B cell (primary cell): ENCODE data around the gene LRP11.

Experiments used
- EZH2 ChIP-seq: IDR thresholded peaks from 2 replicates; pipeline ENCODE4 v1.6.1; 2012; ENCODE audit warnings: borderline replicate concordance, low read depth, mild to moderate bottlenecking, moderate library complexity, low read length; ENCODE audit not compliant: insufficient read depth, poor library complexity, severe bottlenecking
- TF ChIP-seq, protein P1 (sequence below): fragments of 200-600 bp; IDR thresholded peaks from one replicate; pipeline ENCODE4 v1.8.0; 2022; ENCODE audit warnings: antibody characterized with exemption, mild to moderate bottlenecking

DNA sequence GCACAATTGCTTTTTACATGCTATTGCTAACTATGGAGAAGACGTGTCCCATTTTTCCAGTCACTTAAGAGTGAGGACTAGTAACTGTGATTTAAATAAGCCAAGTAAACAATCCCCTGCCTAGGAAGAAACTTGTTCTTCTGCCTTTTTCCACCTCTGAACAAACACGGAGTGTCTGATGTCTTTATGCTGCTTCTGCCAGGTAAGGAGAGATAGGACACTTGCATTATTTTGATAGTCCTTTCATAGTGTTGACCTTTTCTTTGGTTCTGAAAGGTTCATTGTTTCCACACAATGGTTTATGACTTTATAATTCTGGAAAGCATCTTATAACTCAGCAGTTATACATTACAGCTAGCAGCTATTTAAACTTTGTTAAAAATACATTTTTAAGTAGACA, 8.4 kb downstream of the LRP11 start:
- TF ChIP-seq, protein P1, sequence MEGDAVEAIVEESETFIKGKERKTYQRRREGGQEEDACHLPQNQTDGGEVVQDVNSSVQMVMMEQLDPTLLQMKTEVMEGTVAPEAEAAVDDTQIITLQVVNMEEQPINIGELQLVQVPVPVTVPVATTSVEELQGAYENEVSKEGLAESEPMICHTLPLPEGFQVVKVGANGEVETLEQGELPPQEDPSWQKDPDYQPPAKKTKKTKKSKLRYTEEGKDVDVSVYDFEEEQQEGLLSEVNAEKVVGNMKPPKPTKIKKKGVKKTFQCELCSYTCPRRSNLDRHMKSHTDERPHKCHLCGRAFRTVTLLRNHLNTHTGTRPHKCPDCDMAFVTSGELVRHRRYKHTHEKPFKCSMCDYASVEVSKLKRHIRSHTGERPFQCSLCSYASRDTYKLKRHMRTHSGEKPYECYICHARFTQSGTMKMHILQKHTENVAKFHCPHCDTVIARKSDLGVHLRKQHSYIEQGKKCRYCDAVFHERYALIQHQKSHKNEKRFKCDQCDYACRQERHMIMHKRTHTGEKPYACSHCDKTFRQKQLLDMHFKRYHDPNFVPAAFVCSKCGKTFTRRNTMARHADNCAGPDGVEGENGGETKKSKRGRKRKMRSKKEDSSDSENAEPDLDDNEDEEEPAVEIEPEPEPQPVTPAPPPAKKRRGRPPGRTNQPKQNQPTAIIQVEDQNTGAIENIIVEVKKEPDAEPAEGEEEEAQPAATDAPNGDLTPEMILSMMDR: no peak
- no peak for TF ChIP-seq EZH2
